Fibroblast of villous mesenchyme (primary cell): ENCODE measurements around the gene ATXN2. TPM values are rescaled to one million over a fixed set of nuclear protein-coding genes. Genes with fewer than 3 reads are reported as not detected.
A peak's percentile ranks its signal among the peaks of the same experiment; 100 is the strongest.

Experiments
- DNase-seq: peaks from one replicate; pipeline ENCODE4 v3.0.0-alpha.2; 2010; ENCODE audit warnings: low read depth
- H3K4me3 ChIP-seq: 2 replicates; pipeline ENCODE4 v1.5.1; 2011; ENCODE audit warnings: low read depth, mild to moderate bottlenecking, low read length
- CTCF ChIP-seq: IDR thresholded peaks from 2 replicates; pipeline ENCODE4 v1.5.1; 2012; ENCODE audit warnings: low read depth, mild to moderate bottlenecking, low read length; ENCODE audit not compliant: insufficient read depth
- total RNA-seq: library from RNA; depleted of rRNA; stranded (reverse); fragments of >200 nt; gene quantifications from 2 replicates; pipeline ENCODE4 v1.2.3, GENCODE V29; 2012

ATXN2 gene
- total RNA-seq, 1 donor, result 71.7 TPM

DNA sequence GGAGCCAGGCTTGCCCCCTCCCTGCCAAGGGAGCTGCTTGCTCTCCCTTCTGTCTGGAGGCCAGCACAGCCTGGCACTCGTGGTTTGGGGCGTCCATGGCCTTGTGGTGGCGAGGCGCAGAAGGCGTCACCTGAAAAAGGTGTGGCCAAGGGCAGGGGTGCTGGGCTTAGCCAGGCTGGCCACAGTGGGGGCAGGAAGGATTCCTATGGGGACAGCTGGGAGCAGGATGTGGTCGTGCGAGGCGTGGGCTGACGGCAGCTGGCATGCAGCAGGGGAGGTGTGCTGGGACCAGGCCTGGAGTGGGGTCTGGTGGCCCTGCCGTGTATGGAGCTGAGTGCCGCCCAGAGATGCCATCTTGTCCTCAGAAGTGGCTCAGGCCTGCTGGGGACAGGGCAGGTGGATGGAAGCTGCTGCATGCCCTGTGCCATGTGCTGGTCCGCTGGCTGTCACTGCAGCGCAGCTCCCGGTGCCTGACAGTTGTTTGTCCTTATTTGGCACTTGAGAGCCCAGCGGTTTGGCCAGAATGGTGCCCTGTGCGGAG, 163.4 kb downstream of the ATXN2 start:
- DNase-seq, result no peak
- H3K4me3 ChIP-seq, result no peak overlapping the region
- TF ChIP-seq CTCF, result no peak

- no peak overlapping the region for H3K4me3 ChIP-seq
- DNase-seq, result peak; percentile 91
- TF ChIP-seq CTCF, result no peak
Observed at GRCh38 chr12:111434680-111435338, 164.3 kb downstream of the ATXN2 start.

GRCh38 chr12:111434049-111434448, 165.1 kb downstream of the ATXN2 start:
- no peak overlapping the region for H3K4me3 ChIP-seq
- peak; percentile 59 for DNase-seq
- TF ChIP-seq CTCF, result no peak

DNA sequence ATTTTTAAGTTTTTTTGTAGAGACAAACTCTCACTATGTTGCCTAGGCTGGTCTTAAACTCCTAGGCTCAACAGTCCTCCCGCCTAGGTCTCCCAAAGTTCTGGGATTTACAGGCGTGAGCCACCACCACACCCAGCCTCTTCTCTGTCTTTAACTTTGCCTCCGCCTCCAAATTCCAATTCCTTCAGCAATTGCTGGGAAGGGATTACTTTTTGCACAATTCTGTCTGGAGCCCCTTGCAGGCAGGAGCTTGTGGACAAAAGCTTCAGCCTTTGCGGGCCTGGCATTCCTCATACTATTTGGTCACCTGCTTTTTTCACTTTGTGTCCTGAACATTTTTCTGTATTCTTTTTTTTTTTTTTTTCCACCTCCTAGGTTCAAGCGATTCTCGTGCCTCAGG, 167.3 kb downstream of the ATXN2 start:
- no peak for TF ChIP-seq CTCF
- peak; percentile 87 for DNase-seq
- no peak overlapping the region for H3K4me3 ChIP-seq

DNA sequence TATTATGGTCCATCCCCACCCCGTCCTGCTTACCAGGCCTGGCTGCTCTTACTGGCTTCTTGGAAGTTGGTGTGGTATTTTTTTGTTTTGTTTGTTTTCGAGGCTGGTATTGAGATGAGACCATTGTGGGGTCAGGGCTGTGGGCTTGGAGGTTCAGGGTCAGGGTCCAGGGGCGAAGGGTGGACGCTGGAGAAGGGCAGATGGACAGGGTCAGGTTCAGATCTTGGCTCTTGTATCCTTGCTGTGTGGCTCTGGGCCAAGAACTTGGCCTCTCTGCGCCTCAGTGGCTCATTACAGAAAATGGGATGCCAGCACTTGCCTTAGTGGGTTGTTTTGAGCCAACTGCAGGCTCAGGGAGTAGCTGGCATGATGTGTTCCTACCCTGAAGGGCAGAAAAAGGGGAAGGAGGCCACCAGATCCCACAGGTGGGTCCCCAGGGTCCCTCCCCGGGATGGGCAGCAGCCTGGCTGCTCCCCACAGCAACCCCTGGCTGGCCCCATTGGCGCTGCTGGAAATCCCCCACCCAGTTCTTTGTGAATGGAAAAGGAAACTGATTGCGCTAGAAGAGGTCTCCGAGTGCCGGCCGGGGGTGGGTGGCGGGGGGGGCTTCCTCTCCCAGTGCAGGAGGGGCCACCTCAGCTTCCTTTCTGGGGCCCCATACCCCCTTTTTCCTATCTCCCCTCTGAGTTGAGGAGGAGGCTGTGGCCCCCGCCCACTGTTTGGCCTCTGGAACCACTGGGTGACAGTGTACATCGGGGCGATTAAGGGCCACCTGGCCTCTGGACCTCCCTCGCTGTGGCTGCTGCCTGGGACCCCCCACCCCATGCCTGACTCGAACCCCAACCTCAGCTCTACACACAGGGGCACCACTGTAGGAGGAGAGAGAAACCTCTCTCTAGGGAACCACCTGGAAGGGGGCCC, 168.4 kb downstream of the ATXN2 start:
- H3K4me3 ChIP-seq, result no peak overlapping the region
- no peak for TF ChIP-seq CTCF
- DNase-seq, result no peak

GRCh38 chr12:111429828-111430432, 169.2 kb downstream of the ATXN2 start:
- TF ChIP-seq CTCF, result no peak
- H3K4me3 ChIP-seq, result no peak overlapping the region
- no peak for DNase-seq
